ENCODE measurements around the gene TXNRD2. TPM values are rescaled to one million over a fixed set of nuclear protein-coding genes. Genes with fewer than 3 reads are reported as not detected.
A peak's percentile ranks its signal among the peaks of the same experiment; 100 is the strongest.

Gene TXNRD2
- total RNA-seq, 4 donors from 2014 or later, result 34.8 to 40.6 (median 37.8) TPM

DNA sequence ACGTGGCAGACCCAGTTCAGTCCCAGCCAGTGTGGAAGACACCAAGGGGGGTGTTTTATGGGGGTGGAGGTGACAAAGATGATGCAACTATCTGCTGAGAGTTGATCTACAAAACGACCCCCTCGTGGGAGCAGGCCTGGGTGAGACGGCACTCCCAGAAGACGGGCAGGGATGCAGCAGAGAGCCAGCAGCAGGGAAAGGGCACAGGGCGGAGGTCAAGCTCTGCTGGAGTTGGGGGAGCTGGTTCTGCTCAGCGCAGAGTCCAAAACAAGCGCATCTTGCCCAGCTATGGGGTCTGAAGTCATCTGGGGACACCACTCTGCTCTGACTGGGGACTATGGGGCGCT is 90.9 kb downstream of the TXNRD2 start:
- WGBS, 2 donors, result 70 to 77% methylated on average over 9 of the region's 9 CpGs
- Histone ChIP-seq H3K4me3 (no peak overlapping the region), H3K36me3 (peaks cover 0 to 53% (median 6%) of the 10 kb centered on the region in 3 donors), H3K27ac (peak overlapping the region in 1 of 4 donors; percentile 62), H3K4me1 (peaks cover 0 to 45% (median 17%) of the 10 kb centered on the region in 4 donors), H3K9me3 (peaks cover 0 to 4% (median 0%) of the 10 kb centered on the region in 4 donors), H3K27me3 (no peaks in the 10 kb centered on the region)
- TF ChIP-seq POLR2A (IDR thresholded peaks at IDR 0.05), result no peak
- TF ChIP-seq, protein P1, sequence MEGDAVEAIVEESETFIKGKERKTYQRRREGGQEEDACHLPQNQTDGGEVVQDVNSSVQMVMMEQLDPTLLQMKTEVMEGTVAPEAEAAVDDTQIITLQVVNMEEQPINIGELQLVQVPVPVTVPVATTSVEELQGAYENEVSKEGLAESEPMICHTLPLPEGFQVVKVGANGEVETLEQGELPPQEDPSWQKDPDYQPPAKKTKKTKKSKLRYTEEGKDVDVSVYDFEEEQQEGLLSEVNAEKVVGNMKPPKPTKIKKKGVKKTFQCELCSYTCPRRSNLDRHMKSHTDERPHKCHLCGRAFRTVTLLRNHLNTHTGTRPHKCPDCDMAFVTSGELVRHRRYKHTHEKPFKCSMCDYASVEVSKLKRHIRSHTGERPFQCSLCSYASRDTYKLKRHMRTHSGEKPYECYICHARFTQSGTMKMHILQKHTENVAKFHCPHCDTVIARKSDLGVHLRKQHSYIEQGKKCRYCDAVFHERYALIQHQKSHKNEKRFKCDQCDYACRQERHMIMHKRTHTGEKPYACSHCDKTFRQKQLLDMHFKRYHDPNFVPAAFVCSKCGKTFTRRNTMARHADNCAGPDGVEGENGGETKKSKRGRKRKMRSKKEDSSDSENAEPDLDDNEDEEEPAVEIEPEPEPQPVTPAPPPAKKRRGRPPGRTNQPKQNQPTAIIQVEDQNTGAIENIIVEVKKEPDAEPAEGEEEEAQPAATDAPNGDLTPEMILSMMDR (IDR thresholded peaks at IDR 0.05), result no peak
- TF ChIP-seq EP300 (IDR thresholded peaks at IDR 0.05), result no peak
- no peak for DNase-seq (ENCODE audit: low spot score in 2 of 2)

DNA sequence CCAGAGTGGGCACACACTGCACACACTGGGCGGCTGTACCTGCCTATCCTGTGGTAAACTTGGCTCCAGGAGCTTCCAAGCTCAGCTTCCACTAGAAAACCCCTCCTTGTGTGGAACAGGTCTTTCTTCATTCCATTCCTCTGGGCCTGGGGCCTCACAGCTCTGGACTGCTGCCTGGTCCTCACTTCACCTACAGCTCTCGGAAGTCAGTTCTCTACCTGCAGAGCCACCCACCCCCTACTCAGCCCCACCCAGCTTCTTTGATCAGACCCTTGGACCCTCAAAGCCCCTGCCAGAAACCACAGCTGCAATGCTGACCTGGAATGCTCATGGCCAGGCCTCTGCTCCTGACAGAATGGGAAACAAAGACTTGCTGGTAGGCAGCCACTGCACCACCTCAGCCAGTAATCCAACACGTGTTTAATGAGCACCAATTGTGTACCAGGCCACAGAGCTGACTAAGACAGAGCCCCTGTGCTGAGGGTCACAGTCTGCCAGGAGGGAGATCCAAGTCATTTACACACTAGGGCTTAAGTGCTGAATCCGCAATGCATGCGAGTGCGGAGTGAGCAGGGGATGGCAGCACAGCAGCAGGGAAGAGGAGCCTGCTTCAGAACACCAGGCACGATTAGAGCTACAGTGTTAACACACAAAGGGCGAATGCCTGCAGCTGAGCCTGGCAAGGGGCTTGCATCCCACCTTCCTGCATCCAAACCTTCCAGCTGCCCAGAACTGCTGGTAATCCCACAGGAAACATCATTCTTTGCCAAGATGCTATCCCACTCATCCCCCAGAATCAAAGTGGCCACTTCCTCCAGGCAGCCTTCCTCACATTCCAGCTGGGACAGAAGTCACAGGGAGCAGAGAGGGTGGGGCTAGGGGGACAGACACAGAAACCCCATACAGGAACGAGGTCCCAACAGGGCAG is 91.5 kb downstream of the TXNRD2 start:
- Histone ChIP-seq H3K27ac (no peak overlapping the region), H3K9me3 (peaks cover 0 to 4% (median 0%) of the 10 kb centered on the region in 4 donors), H3K4me1 (peaks cover 0 to 45% (median 12%) of the 10 kb centered on the region in 4 donors), H3K27me3 (no peaks in the 10 kb centered on the region), H3K4me3 (no peak overlapping the region), H3K36me3 (peaks cover 0 to 53% (median 6%) of the 10 kb centered on the region in 3 donors)
- no peak for TF ChIP-seq EP300 (IDR thresholded peaks at IDR 0.05)
- TF ChIP-seq, protein P1 (IDR thresholded peaks at IDR 0.05), result no peak
- no peak for TF ChIP-seq POLR2A (IDR thresholded peaks at IDR 0.05)
- no peak for DNase-seq (ENCODE audit: low spot score in 2 of 2)
- WGBS, 2 donors, result 88 to 89% methylated on average over 9 of the region's 9 CpGs

DNA sequence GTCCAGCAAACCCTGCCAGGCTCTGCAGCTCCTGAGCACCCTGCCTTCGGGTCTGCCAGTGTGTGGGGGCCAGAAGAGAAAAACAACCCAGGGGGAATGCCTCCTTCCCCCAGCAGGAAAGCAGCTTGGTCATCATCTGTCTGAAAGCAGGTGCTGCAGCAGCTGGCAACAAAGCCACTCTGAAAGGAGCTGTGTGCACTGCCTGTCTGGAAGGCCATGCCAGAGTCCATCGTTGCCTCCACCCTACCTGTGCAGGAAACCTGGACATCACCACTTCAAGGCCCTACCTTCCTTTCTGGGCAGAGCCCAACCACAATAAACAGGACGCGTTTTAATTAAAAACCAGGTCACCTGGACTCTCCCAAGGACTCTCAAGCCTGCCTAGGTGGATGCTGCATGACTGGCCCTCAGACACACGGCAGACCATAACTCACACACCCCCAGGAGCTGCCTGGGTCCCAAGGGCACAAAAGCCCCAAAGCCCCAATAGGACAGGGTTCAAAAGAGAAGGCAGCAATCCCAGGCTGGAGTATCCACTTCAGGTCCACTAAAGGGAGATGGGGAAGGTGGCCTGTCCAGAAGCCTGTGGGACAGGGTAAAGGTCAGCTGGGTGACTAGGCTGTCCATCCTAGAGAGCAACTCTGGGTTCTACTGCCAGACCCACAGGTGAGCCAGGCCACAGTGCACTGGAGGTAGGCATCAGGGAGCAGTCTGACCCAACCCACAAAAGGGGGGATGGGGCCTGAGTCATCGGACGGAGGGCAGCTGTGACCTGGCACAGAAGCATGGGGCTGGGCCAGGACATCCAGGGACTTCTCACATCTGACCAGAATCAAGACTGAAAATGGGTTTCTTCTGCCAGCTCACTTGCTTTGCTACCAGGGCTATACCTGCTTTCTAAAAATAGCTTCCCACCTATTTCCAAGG is 93.1 kb downstream of the TXNRD2 start:
- DNase-seq (ENCODE audit: low spot score in 2 of 2), result no peak
- no peak for TF ChIP-seq POLR2A (IDR thresholded peaks at IDR 0.05)
- TF ChIP-seq, protein P1 (IDR thresholded peaks at IDR 0.05), result no peak
- TF ChIP-seq EP300 (IDR thresholded peaks at IDR 0.05), result no peak
- 79 to 84% methylated on average over 7 of the region's 7 CpGs for WGBS, 2 donors
- Histone ChIP-seq H3K27ac (no peak overlapping the region), H3K36me3 (peaks cover 0 to 53% (median 6%) of the 10 kb centered on the region in 3 donors), H3K4me3 (no peak overlapping the region), H3K27me3 (no peaks in the 10 kb centered on the region), H3K9me3 (peaks cover 0 to 4% (median 0%) of the 10 kb centered on the region in 4 donors), H3K4me1 (peaks cover 0 to 54% (median 21%) of the 10 kb centered on the region in 4 donors)

DNA sequence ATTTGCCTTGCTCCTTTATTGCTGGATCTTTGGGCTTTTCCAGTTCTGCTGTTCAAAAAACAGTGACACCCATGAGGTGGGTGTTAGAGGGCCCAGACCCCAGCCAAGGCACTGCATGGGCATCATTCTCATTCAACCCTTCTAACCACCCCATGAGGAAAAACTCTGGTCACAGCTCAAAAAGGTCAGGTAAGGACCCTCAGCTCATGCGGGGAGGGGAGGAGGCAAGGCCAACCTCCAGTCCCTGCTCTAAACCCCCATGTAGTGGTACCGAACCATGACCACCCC is 94.3 kb downstream of the TXNRD2 start:
- no peak overlapping the region for H3K4me3 ChIP-seq
- peaks cover 0 to 49% (median 6%) of the 10 kb centered on the region in 3 donors for H3K36me3 ChIP-seq
- peaks cover 0 to 50% (median 14%) of the 10 kb centered on the region in 4 donors for H3K4me1 ChIP-seq
- no peak for DNase-seq (ENCODE audit: low spot score in 2 of 2)
- H3K9me3 ChIP-seq, result peaks cover 0 to 4% (median 0%) of the 10 kb centered on the region in 4 donors
- H3K27ac ChIP-seq, result no peak overlapping the region
- H3K27me3 ChIP-seq, result no peaks in the 10 kb centered on the region
- TF ChIP-seq, protein P1 (IDR thresholded peaks at IDR 0.05), result no peak
- TF ChIP-seq EP300 (IDR thresholded peaks at IDR 0.05) (no peak), POLR2A (IDR thresholded peaks at IDR 0.05) (no peak)
- WGBS, 2 donors, result 89 to 100% methylated on average over 2 of the region's 2 CpGs

Measured in tibial nerve (tissue), 4 donors.